Skeletal muscle satellite cell (primary cell): ENCODE results near the gene MYBPC1.
"Not testable (repeated sequence)": the region's sequence is repeated elsewhere in the genome, so short reads cannot be mapped to it uniquely, and the experiment has no call there.

Source experiments
- H3K27me3 ChIP-seq: 2 replicates; pipeline ENCODE4 v1.7.0; 2013; ENCODE audit warnings: low read length; ENCODE audit not compliant: control insufficient read depth, insufficient read depth
- H3K36me3 ChIP-seq: 2 replicates; pipeline ENCODE4 v1.7.0; 2013; ENCODE audit warnings: mild to moderate bottlenecking, control low read depth, low read length; ENCODE audit not compliant: insufficient read depth
- H3K4me1 ChIP-seq: 2 replicates; pipeline ENCODE4 v1.7.0; 2013; ENCODE audit warnings: low read length; ENCODE audit not compliant: control insufficient read depth, insufficient read depth
- H3K4me2 ChIP-seq: 2 replicates; pipeline ENCODE4 v1.7.0; 2013; ENCODE audit warnings: mild to moderate bottlenecking, low read length
- H3K4me3 ChIP-seq: 2 replicates; pipeline ENCODE4 v1.7.0; 2013; ENCODE audit warnings: low read length
- H3K9ac ChIP-seq: 2 replicates; pipeline ENCODE4 v1.7.0; 2013; ENCODE audit warnings: mild to moderate bottlenecking, low read depth, low read length, moderate library complexity
- H3K9me3 ChIP-seq: replicated peaks from 2 replicates; pipeline ENCODE4 v1.7.0; 2013; ENCODE audit warnings: mild to moderate bottlenecking, control low read depth, low read length

The MYBPC1 gene

GRCh38 chr12:101681627-101682026 is 86.9 kb downstream of the MYBPC1 start:
- not testable (repeated sequence) for H3K36me3 ChIP-seq, H3K4me3 ChIP-seq, H3K4me2 ChIP-seq, H3K9ac ChIP-seq, H3K4me1 ChIP-seq, H3K27me3 ChIP-seq, H3K9me3 ChIP-seq

- Histone ChIP-seq H3K27me3 (no peaks in the 10 kb centered on the region), H3K9me3 (no peaks in the 10 kb centered on the region), H3K4me2 (no peak overlapping the region), H3K9ac (no peak overlapping the region), H3K36me3 (no peaks in the 10 kb centered on the region), H3K4me3 (no peak overlapping the region), H3K4me1 (no peaks in the 10 kb centered on the region)
These were observed 90.3 kb downstream of the MYBPC1 start for GRCh38 chr12:101685092-101685491.

DNA sequence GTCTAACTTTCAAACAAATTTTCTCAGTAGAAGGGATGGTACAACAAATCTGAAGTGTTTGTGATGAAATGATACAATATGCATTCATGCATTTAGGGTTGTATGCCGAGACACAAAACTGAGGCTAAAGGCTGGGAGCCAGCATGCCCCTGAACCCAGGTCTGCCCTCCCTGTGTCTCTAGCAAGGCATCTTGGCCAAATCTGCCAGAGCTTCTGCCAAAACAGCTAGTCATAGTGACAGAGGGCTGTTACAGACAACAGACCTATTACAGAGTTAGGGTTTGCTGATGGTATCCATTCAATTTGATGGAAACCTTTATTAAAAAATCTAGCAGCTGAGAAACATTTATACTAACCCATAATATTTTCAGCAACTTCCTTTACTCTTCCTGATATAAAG is 91.4 kb downstream of the MYBPC1 start:
- Histone ChIP-seq H3K27me3 (no peaks in the 10 kb centered on the region), H3K36me3 (no peaks in the 10 kb centered on the region), H3K9me3 (no peaks in the 10 kb centered on the region), H3K9ac (no peak overlapping the region), H3K4me1 (no peaks in the 10 kb centered on the region), H3K4me3 (no peak overlapping the region), H3K4me2 (no peak overlapping the region)

DNA sequence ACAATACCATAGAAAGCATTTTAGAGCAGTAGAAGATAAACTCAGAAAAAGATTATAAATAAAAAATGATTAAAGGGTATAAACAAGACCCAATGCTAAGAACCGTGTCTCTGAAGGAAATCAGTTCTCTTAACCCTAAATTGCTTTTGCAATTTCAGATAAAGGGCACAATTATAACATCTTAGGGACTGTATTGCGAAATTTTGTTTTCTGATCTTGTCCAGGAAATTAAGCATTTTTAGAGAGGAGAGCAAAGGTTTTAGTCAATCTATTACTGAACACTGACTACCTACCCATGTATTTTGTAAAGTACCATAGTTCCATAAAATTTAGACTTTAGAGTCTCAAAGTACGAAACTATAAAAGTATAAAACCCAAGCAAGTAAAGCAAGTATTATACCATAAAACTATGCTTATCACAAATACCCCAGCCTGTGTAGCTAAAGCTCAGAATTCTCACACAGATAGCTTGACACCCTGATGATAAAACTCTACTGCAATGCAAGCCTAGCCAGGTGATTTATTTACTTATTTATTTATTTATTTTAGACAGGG is 95.8 kb downstream of the MYBPC1 start:
- Histone ChIP-seq H3K4me1 (peaks cover 5% of the 10 kb centered on the region), H3K4me3 (no peak overlapping the region), H3K9ac (no peak overlapping the region), H3K36me3 (no peaks in the 10 kb centered on the region), H3K27me3 (no peaks in the 10 kb centered on the region), H3K9me3 (no peaks in the 10 kb centered on the region), H3K4me2 (no peak overlapping the region)

DNA sequence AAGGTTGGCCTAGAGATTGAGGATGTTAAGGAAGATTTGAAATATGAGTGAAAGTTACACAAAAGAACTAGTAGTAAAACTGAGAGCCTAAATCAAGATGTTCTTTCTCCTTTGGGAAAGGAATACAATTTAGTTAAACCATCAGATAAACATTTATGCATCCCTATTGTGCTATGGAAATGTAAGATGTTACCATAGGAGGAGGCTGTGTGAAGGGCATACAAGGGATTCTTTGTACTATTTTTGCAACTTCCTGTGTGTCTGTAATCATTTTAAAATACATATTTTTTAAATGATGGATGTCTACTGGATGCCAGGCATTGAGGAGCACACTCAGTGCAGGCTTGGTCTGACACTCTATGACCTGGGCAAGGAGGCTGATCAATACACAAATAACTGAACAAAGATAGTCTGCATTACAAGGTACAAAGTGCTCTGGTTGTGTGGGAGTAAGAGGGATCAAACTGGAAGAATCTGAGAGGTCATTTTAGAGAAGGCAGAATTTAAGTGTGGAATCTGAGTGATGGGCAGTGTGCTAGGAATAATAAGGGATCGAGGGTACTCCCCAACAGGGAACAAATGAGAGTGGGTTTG is 96.8 kb downstream of the MYBPC1 start:
- no peak overlapping the region for H3K4me3 ChIP-seq
- no peak overlapping the region for H3K4me2 ChIP-seq
- H3K27me3 ChIP-seq = no peaks in the 10 kb centered on the region
- H3K9ac ChIP-seq = no peak overlapping the region
- no peaks in the 10 kb centered on the region for H3K9me3 ChIP-seq
- H3K36me3 ChIP-seq = no peaks in the 10 kb centered on the region
- peaks cover 14% of the 10 kb centered on the region for H3K4me1 ChIP-seq

- Histone ChIP-seq H3K9me3 (no peaks in the 10 kb centered on the region), H3K4me3 (no peak overlapping the region), H3K36me3 (no peaks in the 10 kb centered on the region), H3K27me3 (no peaks in the 10 kb centered on the region), H3K9ac (no peak overlapping the region), H3K4me2 (no peak overlapping the region), H3K4me1 (peaks cover 25% of the 10 kb centered on the region)
These were observed 99.6 kb downstream of the MYBPC1 start for GRCh38 chr12:101694297-101694848.

DNA sequence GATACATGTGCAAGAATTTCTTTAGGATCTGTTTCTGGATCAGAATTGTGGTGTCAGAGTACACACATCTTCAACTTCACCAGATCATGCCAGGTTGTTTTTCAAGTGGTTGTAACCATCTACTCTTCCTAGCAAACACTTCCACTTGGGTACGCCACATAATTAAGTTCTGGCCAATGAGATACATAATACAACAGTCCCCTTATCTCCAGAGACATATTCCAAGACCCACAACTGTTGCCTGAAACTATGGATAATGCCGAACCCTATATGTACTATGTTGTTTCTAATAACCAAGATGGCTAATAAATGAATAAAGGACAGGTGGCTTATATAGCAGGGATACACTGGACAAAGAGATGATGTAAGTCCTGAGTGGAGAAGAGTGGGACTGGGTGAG is 100.2 kb downstream of the MYBPC1 start:
- no peak overlapping the region for H3K4me2 ChIP-seq
- no peaks in the 10 kb centered on the region for H3K36me3 ChIP-seq
- no peak overlapping the region for H3K9ac ChIP-seq
- peaks cover 25% of the 10 kb centered on the region for H3K4me1 ChIP-seq
- no peaks in the 10 kb centered on the region for H3K27me3 ChIP-seq
- H3K9me3 ChIP-seq = no peaks in the 10 kb centered on the region
- no peak overlapping the region for H3K4me3 ChIP-seq

GRCh38 chr12:101695706-101696105 is 100.9 kb downstream of the MYBPC1 start:
- Histone ChIP-seq H3K9ac (no peak overlapping the region), H3K27me3 (no peaks in the 10 kb centered on the region), H3K4me3 (no peak overlapping the region), H3K4me2 (no peak overlapping the region), H3K36me3 (no peaks in the 10 kb centered on the region), H3K9me3 (no peaks in the 10 kb centered on the region), H3K4me1 (peaks cover 30% of the 10 kb centered on the region)

DNA sequence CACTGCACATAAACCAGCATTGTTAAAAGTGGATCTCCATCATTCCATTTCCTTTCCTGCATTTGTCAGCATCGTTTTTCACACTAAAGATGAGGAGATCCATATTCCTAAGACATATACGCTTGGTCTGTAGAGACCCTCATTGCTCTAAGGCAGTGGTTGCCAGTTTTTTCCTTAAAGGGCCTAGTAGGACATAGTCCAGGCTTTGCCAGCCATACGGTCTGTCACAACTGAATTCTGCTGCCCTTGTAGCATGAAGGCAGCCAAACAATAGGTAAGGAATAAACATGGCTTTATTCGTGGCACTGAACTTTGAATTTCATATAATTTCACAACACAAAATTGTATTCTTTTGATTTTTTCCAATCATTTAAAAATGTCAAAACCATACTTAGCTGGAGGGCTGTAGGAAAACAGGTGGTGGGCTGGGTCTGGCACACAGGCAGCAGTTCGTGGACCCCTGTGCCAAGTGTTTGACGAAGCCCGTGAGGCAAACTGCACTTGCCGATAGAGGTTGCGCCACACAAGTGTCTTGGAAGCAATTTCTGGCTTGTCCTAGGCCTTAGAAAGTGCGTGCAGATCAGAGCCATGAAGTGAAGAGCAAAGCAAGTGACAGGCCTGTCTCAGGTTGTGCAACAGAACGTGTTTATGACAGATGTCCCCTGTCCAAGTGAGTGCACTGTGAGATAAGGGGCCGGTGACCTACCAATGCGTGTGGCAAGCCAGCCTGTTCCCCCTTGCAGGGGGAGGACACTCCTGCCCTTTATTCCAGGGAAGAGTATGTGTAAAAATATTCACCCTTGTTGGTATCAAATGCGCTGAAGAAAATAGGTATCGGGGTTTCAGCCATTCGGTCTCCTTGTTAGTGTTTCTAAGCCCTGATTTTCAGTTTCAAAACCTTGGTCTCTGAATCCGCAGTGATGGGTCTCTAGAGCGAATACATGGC is 101.8 kb downstream of the MYBPC1 start:
- Histone ChIP-seq H3K9me3 (no peaks in the 10 kb centered on the region), H3K36me3 (no peaks in the 10 kb centered on the region), H3K9ac (peak overlapping the region; percentile 74), H3K27me3 (no peaks in the 10 kb centered on the region), H3K4me1 (peaks cover 30% of the 10 kb centered on the region), H3K4me3 (peak overlapping the region; percentile 98), H3K4me2 (peak overlapping the region; percentile 97)

DNA sequence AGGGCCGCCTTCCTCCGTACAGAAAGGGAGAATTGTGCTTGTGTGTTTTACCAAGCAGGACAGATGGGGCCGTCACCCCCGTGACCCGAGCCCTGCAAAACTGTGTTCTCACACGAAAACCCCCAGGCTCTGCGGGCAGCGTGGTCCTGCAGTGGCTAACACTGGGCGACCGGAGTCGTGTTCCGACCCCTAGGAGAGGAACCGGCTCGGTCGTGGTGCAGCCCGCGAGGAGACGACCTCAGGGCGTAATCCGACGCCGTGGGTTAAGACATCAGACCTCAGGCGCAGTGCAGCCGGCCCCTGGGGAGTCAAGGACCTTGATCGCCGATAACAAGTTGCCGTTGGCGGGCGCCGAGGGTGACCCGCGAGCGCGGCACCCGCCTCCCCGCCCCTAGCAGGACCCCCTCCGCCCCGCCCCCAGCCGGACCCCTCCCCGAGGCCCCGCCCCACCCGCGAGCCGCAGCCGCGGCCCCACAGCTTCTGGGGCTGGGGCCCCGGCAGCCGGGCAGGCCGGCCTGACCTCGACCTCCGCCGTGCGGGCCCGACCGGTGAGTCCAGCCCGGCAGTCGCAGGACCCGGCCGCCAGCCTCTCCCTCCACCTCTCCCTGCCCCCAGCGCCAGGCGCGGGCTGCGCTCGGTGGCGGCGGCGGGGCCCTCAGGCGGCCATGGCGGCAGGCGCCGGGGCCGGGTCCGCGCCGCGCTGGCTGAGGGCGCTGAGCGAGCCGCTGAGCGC is 102.6 kb downstream of the MYBPC1 start, which contains the start of gene CHPT1:
CHPT1 (plus strand) TSS at position 444 of the 733 bp plus-strand sequence; CDS start at position 666, 222 bp downstream.
- no peaks in the 10 kb centered on the region for H3K9me3 ChIP-seq
- peak within 1 kb of the TSS; percentile 90 for H3K9ac ChIP-seq
- H3K27me3 ChIP-seq = no peaks in the 10 kb centered on the region
- peak within 1 kb of the TSS; percentile 97 for H3K4me2 ChIP-seq
- H3K36me3 ChIP-seq = no peaks in the 10 kb centered on the region
- H3K4me3 ChIP-seq = peak within 1 kb of the TSS; percentile 98
- peaks cover 30% of the 10 kb centered on the region for H3K4me1 ChIP-seq
